VCaP (cell line): ENCODE data around the gene SERPINA5.

ENCODE experiments used
- H3K27ac ChIP-seq: fragments of 450-650 bp; 2 replicates; pipeline ENCODE4 v1.5.1; 2017
- TF ChIP-seq, protein P1 (sequence below): fragments of 450-650 bp; conservative IDR thresholded peaks from 2 replicates; pipeline ENCODE4 v1.5.1; 2017; ENCODE audit warnings: mild to moderate bottlenecking, moderate library complexity

SERPINA5 gene

DNA sequence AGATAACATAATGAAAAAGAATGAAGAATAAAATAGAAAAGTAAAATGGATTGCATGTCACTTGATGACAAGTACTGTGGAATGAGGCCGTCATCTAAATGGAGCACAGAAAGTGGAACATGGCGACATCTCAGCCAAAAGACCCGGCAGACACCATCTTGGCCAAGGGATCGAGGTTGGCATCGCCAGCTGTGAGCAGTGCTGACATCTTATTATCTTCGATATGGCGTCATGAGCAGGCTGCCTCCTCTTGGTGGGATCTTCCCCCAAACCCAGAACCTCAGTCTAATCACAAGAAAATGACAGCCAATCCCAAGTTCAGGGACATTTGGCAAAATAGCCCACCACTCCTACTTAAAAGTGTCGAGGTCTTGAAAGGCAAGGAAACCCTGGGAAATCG lies 15.1 kb downstream of the SERPINA5 start:
- TF ChIP-seq, protein P1, sequence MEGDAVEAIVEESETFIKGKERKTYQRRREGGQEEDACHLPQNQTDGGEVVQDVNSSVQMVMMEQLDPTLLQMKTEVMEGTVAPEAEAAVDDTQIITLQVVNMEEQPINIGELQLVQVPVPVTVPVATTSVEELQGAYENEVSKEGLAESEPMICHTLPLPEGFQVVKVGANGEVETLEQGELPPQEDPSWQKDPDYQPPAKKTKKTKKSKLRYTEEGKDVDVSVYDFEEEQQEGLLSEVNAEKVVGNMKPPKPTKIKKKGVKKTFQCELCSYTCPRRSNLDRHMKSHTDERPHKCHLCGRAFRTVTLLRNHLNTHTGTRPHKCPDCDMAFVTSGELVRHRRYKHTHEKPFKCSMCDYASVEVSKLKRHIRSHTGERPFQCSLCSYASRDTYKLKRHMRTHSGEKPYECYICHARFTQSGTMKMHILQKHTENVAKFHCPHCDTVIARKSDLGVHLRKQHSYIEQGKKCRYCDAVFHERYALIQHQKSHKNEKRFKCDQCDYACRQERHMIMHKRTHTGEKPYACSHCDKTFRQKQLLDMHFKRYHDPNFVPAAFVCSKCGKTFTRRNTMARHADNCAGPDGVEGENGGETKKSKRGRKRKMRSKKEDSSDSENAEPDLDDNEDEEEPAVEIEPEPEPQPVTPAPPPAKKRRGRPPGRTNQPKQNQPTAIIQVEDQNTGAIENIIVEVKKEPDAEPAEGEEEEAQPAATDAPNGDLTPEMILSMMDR, result no peak
- H3K27ac ChIP-seq, result no peak overlapping the region

DNA sequence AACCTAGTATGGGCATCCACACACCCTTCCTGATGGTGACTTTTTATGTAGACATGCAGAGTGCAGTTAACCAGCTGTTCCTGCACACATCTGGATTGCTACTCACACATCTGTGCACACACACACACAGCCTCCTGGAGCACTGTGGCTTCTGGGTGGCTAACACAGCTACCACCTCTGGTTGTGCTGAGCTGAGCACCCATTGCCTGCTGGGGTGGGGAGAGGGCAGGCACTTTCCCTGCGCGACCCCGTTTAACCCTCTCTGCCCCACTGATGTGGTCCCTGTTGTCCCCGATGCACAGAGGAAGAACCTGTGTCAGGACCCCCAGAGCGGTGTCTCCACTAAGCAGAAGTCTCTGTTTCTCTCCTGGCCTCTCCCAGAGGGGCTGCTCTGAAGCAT lies 16.6 kb downstream of the SERPINA5 start:
- H3K27ac ChIP-seq, result no peak overlapping the region
- TF ChIP-seq, protein P1, result no peak

DNA sequence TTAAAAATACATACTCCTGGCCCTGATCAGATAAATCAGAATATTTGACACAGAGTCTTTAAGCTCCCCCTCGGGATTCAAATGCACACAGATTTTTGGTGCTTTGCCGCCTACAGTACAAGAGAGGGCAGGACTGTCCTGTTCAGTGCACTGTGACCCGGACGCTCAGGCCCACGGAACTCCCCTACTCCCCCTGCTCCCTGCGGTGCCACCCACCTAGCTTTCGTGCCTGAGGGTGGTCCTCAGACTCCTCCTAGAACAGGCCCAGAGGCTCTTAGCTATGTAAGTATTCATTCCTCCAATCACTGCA lies 17.2 kb downstream of the SERPINA5 start:
- TF ChIP-seq, protein P1, result no peak
- H3K27ac ChIP-seq, result peak overlapping the region; percentile 63

DNA sequence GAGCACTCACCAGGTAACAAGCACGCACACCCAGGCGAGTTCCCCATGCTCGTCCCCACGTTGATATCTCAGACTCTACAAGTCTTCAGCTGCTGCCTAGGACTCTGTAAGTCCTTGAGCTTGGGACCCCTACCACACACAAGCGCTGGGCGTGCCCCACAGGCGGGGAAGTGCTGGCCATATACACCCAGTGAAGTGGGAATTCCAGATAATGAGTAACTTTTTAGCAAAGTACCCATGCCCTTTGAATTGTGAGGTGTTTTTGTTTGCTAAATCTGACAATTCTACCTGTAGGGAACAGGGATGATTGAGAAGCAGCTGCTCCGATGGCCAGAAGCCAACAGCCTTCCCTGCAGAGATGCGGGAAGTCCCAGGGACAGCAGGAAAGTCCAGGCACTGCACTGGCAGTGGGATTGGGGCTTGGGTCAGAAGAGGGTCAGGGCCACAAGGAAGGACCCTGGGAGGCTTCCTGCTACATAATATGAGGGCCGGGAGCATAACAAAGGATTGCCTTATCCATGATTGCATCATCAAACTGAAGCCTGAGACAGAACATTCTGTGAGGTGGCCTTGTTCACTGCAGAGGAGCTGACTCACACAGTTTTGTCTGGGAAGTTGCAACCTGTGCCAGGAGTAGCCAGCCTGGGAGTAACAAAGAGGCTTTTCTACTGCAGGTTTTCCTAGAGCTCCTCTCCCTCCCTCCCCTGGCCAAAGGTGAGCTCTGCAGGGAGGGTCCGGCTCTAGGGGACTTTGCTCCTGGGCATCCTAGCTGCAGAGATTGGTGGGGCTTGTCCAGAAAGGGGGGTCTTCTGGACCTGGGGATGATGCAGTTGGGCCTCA lies 17.8 kb downstream of the SERPINA5 start:
- TF ChIP-seq, protein P1, result no peak
- H3K27ac ChIP-seq, result peak overlapping the region; percentile 63

DNA sequence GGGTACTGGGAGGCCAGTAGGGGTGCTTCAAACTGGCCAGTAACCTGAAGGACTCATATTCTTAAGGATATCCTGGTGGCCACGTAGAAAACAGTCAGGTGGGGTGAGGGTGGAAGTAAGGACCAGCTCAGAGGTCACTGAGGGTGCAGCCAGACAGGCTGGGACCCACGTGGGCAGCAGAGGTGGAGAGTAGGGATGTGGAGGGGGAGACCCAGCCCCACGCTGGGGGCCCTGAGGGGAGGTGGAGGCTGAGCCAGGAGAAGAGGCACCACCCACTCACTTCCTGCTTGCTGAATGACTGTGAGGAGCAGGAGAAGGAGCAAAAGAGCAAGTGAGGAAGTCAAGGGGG lies 18.4 kb downstream of the SERPINA5 start:
- TF ChIP-seq, protein P1, result no peak
- H3K27ac ChIP-seq, result peak overlapping the region; percentile 63

DNA sequence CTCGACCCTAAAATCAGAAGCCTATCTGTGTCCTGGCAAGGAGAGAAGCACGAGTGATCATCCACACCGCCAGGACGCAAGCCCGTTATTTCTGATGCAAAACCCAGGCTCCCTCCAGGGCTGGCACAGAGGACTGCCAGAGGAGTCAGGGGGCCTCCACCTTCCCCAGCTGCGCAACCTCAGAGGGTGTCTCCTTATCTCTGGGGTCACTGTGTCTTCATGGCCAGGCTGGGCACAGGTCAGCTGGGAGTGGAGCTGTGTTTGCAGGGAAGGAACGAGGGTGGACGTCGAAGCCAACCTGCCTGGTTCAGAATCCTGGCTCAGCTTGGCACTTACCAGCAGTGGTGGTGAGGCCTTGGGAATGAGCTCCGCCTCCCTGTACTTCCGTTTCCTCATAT lies 18.9 kb downstream of the SERPINA5 start:
- H3K27ac ChIP-seq, result no peak overlapping the region
- TF ChIP-seq, protein P1, result no peak

DNA sequence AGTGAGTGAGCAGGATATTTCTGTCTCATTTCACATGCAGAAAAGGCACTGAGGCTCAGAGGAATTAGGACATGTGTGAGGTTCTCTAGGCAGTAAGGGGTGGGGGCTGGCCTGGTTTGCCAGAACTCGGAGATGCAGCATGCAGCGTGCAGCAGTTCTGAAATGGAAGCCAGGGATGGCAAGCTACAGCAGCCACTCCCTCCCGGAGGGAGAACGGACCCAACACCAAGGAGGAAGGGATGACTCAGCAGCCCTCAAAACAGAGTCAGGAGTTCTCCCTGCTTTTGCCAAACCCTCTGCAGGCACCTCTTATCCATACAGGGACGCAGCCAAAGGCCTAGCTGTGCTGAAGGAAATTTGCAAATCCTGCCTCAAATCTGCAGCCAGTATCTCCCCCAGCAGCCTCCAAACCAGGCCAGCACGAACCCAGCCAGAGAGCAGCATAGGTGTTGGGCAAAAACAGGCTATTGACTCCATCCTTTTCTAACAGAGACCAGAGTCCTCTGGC lies 20.7 kb downstream of the SERPINA5 start:
- TF ChIP-seq, protein P1, result no peak
- H3K27ac ChIP-seq, result no peak overlapping the region
